Measurements from ENCODE around the gene METTL2B.
"Not testable (repeated sequence)": the region's sequence is repeated elsewhere in the genome, so short reads cannot be mapped to it uniquely, and the experiment has no call there.

The METTL2B gene

DNA sequence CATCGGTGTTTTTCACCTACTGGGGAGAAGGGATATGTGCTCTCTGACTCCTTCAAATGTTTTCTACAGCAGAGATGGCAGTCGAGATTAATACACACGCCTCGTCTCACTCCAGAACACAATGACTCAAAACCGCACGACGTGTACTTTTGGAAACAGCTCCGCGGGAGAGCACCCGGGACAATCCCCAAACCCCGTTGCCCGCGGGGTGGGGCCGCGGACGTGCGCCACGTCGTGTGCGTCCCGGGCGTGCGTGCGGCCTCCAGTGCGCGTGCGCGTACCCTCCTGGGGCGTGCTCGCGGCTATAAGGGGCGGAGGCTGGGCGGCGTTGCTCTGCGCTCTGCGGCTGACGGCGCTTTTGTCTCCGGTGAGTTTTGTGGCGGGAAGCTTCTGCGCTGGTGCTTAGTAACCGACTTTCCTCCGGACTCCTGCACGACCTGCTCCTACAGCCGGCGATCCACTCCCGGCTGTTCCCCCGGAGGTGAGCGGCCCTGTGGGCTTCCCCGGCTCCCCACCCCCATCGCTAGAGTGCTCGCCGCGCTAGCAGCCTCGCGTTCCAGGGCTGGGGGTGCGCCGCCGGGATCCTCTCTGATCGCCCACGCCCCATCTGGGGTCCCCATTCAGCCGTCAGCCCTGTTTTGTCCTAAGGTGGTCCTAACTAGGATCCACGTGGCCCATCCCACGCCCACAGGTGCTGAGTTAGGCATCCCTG lies 20.8 kb upstream of the METTL2B start, which contains the start of gene HILPDA:
Gene HILPDA, plus strand, starts transcription at position 336 of the 712 bp plus-strand sequence. CDS start 1,391 bp downstream, outside the sequence.
- peak; percentile 94 to 96 for DNase-seq

DNA sequence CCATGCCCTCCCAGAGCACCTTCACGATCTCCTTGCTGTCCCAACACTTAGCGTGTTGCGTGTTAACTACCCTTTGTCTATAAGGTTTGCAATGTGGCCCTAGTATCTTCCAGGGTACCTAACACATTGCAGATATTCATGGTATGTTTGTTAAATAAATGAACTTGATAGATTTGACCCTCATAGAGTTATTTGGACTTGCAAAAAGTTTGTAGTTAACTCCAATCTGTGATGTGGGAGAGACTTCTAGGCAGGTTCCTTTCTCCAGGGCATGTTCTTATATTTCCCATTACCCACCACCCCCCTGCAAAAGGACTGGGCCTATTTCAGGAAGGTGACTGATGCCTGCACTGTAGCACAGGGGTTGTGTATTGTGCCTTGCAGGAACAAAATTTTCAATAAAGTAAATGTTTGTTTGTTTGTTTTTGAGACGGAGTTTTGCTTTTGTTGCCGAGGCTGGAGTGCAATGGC lies 20.3 kb upstream of the METTL2B start:
- DNase-seq: no peak

DNA sequence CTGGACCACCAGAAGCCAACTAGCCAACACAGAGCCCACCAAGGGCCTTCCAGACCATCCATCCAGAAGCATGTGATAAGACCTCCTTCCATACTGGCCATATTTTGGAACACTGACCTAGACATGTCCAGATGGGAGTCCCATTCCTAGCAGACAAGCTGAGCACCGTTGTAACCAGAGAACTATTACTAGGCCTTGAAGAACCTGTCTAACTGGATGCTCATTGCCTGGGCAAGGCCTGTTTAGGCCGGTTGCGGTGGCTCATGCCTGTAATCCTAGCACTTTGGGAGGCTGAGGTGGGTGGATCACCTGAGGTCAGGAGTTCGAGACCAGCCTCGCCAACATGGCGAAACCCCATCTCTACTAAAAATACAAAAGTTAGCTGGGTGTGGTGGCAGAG lies 19.2 kb upstream of the METTL2B start:
- not testable (repeated sequence) for DNase-seq

DNA sequence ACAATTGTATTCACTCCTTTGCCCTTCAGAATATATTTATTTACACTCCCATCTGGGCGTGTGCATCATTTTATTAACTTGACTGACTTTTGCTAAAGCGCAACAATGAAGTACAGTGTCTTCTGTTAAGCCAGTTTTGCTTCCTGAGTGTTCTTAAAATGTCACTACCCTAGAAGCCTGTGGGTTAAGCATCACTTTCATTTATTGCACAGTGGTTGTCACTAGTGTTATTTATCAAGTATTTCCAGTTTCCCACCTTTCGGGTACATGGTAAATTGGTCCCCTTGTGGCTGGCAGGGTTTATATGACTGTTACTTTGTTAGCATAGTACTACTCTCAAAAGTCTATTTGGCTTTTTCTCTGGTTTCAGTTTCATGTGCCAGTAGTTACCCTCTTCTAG lies 17.6 kb upstream of the METTL2B start:
- no peak for DNase-seq

DNA sequence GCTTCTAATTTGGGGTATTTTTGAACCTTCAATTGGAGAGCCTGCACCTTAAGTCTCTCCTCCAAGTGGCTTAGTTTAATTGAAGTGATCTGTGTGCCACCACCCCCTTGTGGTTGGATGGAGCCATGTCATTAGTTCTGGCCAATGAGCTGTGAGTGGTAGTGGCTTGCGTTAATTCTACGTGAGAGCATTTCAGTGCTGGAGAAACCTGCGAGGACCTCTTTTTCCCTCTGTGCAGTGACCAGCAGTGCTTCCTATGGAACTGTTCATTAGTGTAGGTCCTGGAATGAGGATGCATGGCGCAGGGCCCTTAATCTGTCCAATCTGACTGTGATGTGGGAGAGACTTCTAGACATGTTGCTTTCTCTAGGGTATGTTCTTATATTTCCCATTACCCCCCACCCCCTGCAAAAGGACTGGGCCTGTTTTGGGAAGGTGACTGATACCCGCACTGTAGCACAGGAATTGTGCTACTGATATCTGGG lies 17.1 kb upstream of the METTL2B start:
- DNase-seq: peak; percentile 76 to 81

DNA sequence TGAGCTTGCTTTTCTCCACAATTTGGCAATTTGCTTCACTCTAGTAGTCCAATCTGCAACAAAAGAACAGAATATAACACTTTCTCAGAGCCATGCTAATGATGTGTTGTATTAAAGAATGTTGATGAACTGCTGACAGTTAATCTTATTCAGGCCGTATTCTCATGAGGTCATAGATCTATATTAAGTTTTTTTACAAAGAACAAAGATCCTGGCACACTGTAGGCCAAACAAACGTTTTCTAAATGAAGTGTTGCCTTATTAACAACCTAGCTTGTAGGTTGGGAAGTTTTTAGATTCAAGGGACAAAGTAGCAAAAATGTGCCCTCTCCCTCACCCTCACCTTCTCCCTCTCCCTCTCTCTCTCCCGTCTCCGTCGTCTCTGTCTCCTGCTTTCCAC lies 14.1 kb upstream of the METTL2B start:
- DNase-seq: no peak

DNA sequence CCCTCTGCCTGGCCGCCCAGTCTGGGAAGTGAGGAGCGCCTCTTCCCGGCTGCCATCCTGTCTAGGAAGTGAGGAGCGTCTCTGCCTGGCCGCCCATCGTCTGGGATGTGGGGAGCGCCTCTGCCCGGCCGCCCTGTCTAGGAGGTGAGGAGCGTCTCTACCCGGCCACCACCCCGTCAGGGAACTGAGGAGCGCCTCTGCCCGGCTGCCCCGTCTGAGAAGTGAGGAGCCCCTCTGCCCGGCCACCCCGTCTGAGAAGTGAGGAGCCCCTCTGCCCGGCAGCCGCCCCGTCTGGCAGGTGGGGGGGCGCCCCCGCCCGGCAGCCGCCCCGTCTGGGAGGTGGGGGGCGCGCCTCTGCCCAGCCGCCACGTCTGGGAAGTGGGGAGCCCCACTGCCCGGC lies 13.2 kb upstream of the METTL2B start:
- not testable (repeated sequence) for DNase-seq

DNA sequence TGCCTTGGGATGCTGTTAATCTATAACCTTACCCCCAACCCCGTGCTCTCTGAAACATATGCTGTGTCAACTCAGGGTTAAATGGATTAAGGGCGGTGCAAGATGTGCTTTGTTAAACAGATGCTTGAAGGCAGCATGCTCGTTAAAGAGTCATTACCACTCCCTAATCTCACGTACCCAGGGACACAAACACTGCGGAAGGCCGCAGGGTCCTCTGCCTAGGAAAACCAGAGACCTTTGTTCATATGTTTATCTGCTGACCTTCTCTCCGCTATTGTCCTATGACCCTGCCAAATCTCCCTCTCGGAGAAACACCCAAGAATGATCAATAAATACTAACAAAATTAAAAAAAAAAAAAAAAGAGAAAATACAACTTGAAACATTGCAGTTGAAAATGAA lies 12.6 kb upstream of the METTL2B start:
- not testable (repeated sequence) for DNase-seq

DNA sequence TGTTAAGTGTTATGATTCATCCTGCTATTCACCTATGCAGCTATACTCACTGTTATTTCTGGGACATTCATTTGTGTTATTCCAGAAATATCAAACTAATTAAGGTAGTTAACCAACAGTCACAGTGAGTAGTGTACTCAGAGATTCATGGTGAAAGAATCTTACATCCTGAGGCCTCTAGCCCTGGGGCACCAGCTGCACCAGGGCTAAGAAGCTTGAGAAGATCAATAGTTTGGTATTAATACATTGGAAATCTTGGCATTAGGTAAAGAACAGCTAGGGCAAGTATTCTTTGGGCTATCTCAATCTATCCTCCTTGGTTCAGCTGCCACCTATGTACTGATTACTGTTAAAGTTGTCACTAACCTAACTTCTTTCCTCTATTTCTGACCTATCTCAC lies 9.7 kb upstream of the METTL2B start:
- not testable (repeated sequence) for DNase-seq

DNA sequence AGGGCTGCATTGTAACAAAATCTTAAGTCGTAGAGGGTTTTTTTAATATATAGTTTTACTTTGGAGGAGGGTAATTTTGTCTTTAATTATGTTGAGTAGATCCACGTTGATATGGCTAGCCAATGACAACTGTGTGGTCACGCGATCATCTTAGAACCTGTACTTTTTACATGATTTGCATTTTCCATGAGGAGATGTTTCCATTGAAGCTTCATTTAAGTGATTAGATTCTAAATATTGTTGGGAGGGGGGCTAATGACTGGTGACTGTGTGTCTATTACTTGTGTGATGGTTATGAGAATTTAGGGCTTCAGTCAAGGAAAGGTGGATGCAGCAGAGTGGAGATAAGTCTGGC lies 765 bp downstream of the METTL2B start:
- DNase-seq: not testable (repeated sequence)

DNA sequence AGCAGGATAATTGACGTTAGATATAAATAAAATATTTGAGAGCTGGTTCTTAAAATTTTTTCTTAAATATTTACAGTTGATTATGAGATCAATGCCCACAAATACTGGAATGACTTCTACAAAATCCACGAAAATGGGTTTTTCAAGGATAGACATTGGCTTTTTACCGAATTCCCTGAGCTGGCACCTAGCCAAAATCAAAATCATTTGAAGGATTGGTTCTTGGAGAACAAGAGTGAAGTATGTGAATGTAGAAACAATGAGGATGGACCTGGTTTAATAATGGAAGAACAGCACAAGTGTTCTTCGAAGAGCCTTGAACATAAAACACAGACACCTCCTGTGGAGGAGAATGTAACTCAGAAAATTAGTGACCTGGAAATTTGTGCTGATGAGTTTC lies 2.5 kb downstream of the METTL2B start:
- DNase-seq: not testable (repeated sequence)

DNA sequence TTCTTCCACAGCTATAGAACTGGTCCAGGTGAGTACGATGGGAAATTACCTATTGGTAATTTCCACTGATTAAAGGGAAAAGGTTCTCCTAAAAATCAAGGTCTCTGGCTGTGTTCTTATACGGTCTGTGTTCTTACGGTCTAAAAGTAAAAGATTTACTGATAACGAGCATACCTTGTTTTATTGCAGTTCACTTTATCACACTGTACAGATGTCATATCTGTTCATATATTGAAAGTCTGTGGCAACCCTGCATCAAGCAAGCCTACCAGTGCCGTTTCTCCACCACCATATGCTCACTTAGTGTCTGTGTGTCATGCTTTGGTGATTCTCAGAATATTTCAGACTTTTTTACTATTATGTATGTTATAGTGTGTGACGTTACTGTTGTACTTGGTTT lies 11.6 kb downstream of the METTL2B start:
- not testable (repeated sequence) for DNase-seq

DNA sequence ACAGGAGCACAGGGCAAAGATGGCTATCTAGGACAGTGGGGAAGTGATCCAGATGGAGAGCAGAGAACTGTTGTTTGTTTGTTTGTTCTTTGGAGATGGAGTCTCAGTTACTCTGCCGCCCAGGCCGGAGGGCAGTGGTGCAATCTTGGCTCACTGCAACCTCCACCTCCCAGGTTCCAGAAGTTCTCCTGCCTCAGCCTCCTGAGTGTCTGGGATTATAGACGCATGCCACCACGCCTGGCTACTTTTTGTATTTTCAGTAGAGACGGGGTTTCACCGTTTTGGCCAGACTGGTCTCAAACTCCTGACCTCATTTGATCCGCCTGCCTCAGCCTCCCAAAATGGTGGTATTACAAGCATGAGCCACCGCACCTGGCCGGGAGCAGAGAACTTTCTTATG lies 20.9 kb downstream of the METTL2B start:
- no peak for DNase-seq

DNA sequence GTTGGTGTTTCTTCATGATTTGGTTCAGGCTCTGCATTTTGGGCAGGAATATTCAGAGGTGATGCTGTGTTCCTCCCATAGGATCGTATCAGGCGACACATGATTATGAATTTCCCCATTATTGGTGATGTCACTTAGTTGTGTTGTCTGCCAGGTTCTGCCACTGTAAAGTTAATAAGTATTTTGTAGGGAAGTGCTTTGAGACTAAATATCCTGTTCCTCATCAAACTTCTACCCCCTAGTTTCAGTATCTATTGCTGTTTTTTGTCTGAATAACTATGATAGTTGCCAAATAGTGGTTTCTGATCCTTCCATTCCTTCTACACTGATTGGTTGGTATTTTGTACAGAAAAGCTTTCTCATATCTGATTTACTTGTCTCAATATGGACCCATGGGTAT lies 28.9 kb downstream of the METTL2B start:
- not testable (repeated sequence) for DNase-seq

DNA sequence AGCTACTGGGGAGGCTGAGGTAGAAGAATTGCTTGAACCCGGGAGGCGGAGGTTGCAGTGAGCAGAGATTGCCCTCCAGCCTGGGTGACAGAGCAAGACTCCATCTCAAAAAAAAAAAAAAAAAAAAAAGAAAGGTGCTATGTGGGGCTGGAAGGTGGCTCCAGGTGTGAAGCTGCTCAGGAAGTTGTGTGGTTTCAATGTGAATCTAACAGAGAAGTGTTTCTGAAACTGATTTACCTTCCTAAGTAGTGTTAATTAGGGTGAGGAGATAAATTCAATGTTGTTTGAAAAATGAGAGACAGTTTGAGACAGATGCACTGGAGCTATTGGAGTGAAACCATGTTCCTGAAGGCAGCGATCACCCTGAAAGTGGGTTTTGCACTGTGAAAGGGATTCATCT lies 30.3 kb downstream of the METTL2B start:
- peak; percentile 8 to 39 for DNase-seq

DNA sequence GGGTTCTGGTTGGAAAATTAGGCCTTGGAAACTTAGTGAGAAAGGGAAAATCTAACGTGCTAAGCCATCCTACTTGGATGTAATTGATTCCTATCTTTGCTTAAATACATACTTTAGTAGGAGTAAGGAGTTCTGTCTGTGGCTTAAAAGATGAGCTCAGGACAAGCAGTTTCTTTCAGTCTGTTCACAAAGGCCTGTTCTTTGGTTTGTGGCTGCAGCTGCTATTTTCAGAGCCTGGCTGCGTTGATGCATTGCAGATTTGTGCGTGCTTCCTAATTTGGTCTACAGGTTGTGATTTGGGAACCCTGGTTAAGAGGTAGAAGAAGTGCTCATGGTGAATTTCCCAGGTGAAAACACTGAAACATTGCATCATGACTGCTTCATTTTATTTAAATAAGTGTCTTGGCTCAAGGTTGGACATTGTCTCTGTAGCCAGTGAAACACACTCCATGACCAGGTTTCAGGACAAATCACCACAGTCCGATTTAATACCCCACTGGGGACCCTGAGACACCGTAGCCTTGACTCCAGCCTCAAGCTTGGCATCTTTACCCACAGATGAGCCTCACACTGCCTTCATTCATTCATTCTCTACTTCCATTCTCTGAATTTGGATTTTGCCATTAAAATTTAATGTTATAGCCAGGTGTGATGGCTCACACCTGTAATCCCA lies 30.9 kb downstream of the METTL2B start:
- DNase-seq: not testable (repeated sequence)

DNA sequence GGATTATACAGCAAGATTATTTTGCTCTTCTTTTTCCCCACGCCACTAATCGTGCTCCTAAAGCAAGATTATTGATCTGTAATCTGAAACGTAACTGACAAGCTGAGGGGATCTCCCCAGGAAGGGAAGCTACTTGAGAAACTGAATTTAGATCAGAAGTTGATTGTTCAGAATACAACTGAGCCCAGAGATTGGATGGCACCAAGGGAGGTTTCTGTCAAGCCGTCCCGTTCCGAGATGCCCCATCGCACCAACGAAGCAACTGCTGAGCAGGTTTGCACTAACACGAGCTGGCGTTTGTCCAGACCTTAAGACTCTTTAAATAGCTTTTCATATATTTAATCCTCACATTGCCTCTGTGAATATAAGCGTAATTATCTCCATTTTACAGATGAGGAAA lies 35.1 kb downstream of the METTL2B start:
- not testable (repeated sequence) for DNase-seq

DNA sequence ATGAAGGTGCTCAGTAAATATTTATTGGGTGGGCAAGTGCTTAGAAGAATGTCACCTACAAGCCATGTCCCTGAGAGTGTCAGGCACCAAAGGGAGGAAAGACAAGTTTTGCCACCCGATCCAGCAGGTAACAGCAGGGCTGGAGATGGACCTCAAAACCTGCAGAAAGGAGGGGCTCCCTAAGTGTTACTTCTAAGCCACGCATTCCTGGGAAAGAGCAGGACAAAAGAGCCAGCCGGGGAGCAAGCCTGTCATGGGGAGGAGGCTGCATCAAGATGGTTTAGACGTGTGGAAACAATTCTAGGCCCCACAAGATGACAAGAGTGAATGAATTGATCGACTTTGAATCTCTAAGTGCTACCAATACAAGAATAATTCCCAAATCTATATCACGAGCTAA lies 38.7 kb downstream of the METTL2B start:
- not testable (repeated sequence) for DNase-seq

DNA sequence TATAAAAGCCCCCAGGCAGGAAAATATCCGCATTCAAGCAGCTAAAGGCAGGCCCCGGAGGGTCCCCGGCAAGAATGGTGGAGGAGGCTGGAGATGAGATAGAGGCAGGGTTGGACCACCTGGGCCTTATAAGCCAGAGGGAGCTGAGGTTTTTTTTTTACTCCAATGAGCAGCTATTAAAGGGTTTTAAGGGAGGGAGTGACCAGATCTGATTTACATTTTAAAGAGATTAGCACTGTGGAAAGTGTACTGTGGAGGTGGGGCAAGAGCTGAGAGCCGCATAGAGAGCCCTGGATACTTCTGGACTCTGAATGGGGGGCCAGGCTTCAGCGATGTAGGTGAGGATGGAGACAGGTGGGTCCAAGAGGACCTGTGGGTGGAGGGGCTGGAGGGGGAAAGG lies 40.5 kb downstream of the METTL2B start:
- not testable (repeated sequence) for DNase-seq

DNA sequence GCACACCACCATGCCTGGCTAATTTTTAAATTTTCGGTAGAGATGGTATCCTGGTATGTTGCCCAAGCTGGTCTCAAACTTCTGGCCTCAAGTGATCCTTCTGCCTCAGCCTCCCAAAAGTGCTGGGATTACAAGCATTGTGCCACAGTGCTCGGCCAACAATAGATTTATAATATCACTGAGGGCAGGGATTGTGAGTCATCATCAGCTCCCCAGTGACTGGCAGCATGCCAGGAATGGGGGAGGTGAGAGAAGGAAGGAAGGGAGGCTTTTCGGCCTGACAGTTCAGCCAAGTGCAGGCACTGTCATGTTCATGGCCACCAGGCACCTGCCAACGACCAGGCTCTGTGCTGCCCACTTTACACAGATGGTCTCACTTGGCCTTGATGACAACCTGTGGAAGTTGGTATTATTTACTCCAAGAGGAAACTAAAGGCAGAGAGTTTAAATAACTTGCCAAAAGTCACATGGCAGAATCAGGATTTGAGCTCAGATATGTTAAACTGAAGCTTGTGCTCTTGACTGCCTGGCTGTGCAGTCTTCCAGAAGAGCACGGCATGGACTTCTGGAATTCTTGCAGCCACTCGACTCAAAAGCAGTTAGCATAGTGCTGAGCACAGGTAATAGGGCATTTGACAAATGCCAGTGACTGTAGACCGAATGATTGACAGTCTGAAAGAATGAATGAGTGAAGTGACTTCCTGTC lies 46.8 kb downstream of the METTL2B start:
- peak; percentile 78 to 83 for DNase-seq

DNA sequence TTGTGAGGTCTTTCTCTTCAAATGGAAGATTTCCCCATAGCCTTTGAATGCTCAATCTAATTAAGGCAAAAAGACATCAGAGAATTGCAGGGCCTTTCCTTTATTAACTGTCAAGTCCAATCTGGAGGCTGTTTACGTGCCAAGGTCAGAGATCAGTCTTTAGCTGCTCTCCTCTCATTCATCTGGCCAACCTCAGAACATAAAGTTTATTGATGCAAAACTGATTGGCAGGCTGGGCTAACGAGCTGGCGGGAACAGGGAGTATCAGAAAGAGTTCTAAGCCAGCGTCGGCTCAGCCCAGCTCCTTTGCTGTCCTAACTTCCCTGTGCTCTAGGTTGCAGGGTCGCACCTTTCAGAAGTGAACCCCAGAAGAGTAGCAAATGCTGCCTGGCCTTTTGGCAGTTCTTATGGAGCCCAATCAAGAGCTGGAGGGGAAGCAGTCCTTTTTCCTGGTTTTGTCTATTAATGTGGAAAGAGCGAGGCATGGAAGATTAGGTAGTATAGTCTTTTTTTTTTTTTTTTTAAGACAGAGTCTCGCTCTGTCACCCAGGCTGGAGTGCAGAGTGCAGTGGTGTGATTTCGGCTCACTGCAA lies 47.5 kb downstream of the METTL2B start:
- not testable (repeated sequence) for DNase-seq

DNA sequence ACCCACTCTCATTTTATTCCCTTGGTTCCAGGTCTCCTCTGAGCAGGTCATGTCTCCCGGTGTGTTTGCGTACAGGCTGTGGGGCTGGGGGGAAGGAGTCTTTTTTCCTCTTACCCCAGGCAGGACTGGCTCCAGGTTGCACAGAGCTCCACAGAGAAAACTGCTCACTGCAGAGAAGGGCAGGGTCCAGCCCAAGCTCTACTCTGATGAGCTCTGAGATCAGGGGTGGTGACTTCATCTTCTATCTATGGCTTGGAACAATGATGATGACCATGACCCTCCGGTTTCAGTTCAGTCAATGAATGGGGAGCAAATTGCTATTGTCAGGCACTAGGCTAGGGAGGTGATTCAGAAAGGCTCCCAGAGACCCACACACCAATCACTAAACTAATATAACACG lies 49.0 kb downstream of the METTL2B start:
- not testable (repeated sequence) for DNase-seq

DNA sequence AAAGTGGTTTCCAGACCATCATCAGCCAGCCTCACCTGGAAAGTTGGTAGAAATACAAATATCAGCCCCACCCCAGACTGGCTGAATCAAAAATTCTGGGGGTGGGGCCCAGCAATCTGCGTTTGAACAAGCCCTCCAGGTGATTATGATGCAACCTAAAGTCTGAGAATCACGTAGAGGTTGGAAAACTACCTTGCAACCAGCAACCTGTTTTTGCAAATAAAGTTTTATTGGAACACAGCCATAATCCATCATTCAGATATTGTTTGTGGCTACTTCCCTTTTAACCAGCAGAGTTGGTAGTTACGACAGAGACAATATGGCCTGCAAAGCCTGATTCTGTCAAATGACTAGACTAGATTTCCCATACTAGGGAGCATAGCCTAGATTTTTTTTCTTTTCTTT lies 49.5 kb downstream of the METTL2B start:
- not testable (repeated sequence) for DNase-seq

All from CD4-positive, alpha-beta T cell treated with Interleukin-1 beta for 1 hour (primary cell).